ENCODE measurements around the gene TRAFD1.

TRAFD1 gene

GRCh38 chr12:112179916-112180315, 54.6 kb downstream of the TRAFD1 start:
- no peak for DNase-seq

- DNase-seq = no peak
Observed at GRCh38 chr12:112180422-112180821, 55.1 kb downstream of the TRAFD1 start.

DNA sequence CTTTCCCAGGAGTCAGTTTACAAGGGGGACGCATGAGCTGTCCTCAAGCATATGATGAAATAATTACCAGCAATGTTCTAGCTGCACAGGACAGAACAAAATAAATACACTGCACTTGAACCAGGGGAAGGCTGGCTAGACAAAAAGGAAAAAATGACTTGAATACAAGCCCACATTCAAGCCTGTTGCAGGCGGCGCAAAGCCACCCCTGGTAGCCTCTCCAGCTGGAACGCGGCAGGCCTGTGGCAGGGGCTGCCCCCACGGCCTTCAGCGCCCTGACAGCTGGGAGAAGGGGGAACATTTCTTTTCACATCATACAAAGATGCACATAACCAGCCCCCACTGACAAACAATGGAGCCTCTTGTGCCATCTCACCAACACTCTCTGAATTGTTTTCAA, 57.1 kb downstream of the TRAFD1 start:
- DNase-seq = no peak

DNA sequence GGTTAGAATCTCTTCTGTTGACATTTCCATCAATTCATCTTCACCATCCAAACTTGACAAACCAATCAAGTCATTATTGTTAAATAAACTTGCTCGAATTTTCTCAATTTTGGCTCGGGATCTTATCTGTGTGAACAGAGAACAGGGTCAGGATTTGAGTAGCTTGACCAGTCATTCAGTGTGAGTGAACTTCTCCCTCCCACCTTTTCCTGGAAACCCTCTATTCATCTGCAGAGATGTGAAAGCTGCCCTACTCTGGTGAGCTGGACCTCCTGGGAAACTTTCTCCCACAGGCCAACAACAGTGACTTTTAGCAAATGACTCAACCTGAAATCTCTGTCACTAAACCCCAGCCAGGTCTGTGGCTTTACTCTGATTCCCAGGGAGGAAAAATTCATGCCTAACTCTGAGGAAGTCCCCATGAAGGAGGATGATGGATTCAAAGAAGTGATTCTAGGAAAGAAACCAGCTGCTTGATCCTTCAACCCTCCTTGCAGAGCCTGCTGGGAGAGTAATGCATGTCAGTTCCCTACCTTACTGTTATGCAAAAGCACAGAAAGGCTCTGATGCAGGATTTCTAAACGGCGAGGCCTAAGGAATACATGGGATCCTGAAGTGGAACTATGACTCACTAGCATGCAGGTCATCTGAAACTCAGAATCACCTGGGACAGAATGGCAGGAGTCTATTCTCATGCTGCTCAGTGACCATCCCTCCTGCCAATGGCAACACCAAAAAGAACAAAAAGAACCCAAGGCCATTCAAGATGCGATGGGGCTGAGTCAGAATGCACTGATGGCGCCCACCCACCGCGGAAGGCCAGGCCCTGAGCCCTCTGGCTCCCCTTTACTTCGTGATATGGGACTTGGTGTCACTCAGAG, 58.0 kb downstream of the TRAFD1 start:
- DNase-seq = peak; percentile 19

DNA sequence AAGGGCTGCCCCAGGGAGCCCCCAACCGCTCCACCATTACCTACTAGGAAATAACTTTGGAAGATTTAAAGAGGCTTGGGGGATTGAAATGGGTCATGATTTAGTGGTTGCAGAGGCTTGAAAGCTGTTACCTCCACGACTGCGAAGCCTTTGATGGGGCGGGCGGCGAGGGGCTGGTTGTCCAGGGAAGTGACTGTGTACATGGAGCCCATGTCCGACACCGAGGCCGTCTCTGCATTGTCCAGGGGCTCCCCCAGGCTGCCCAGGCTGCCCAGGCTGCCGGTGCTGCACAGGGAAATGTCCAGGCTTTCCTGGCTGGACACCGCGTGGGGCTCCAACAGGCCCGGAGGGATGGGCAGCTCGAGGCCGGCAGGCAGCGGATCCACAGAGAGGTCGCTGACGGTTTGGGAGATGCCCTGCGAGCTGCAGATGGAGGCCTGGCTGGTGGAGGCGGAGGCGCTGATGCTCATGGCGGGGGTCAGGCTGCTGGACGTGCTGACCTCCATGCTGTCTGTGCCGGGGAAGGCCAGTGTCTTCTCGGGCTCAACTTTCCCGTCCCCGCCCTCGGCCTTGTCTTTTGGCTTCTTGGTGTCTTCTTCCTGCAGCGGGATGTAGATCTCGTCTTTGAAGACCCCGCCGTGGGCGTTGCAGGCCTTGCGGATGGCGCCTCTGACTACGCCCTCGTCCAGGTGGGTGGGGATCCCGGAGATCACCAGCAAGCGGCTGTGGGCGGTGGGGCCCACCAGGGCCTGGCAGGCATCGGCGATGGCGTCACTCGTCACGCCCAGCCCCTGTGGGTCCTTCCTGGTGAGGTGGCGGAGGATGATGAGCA, 58.9 kb downstream of the TRAFD1 start:
- DNase-seq = no peak

GRCh38 chr12:112185093-112185923, 59.9 kb downstream of the TRAFD1 start:
- no peak for DNase-seq

DNA sequence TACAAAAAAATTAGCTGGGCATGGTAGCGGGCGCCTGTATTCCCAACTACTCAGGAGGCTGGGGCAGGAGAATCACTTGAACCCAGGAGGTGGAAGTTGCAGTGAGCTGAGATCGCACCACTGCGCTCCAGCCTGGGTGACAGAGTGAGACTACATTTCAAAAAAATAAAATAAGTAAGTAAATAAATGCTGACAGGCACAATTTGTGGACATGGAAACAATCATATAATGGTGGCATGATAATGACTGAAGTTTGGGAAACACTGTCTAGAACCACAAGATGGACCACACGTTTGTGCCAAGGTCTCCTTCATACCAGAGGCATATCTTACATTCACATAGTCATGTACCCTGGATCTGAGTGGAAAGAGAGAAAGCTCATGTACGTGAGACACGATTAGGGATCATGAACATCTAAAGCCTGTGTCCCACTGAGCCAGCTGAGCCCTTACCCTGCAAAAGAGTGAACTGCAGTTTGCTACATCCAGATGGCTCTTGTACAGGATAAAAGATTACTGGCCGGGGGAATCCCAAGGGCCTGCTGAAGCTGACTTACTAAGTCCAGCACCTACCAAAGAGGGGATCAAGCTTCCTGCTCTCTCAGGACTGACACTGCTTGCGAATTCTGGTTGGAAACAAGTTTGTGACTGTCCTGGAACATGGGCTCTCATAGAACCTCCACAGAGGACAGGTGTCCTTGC, 62.9 kb downstream of the TRAFD1 start:
- no peak for DNase-seq

GRCh38 chr12:112190231-112191025, 65.1 kb downstream of the TRAFD1 start:
- DNase-seq = no peak

DNA sequence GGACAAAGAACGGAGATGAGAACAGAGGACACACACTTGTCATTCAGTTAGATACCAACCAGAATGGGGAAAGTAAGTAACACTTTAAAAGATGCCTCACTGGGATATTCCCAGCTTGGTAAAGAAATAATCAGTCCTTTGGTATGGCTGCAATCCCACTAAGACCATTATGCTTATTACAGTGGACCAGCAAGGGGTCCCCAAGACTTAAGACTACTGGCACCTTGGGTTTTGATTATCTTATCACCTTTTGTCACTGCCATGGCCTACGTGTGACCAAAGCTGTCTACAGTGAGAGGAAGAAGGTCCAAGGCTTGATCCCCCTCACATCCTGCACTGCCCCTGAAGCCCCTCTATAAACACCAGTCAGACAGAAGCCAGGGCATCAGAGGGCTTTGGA, 65.8 kb downstream of the TRAFD1 start:
- no peak for DNase-seq

GRCh38 chr12:112191840-112192321, 66.5 kb downstream of the TRAFD1 start:
- no peak for DNase-seq

GRCh38 chr12:112192475-112192874, 67.1 kb downstream of the TRAFD1 start:
- DNase-seq = no peak

GRCh38 chr12:112194601-112195247, 69.4 kb downstream of the TRAFD1 start:
- DNase-seq = no peak

GRCh38 chr12:112196196-112196875, 71.0 kb downstream of the TRAFD1 start:
- DNase-seq = no peak

GRCh38 chr12:112198120-112198733, 72.9 kb downstream of the TRAFD1 start:
- peak; percentile 43 for DNase-seq

DNA sequence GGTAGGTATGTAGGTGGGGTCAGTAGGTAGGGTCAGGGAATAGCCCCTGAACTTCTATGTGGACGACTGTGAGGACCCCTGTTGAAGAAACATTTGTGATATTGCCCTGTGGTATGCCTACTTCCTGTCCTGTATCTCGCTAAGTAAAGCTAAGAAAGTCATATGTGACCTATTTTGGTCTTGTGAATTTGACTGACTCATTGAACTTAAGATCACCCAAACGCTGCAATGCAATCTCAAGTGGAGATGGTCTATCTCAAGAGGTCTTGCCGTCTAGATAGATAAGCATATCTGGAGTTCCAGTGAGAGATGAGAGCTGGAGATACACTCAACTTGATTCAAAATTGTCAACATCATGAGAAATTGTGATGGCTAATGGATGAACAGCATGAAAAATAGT, 73.8 kb downstream of the TRAFD1 start:
- DNase-seq = no peak

All from suppressor macrophage treated with lipopolysaccharide for 4 hours (primary cell).